ENCODE measurements around the gene CHST7. TPM values are rescaled to one million over a fixed set of nuclear protein-coding genes. Genes with fewer than 3 reads are reported as not detected.

CHST7 gene
- total and polyA plus RNA-seq, 2 experiments from 2014 or later, result 5.6 to 7.8 TPM

DNA sequence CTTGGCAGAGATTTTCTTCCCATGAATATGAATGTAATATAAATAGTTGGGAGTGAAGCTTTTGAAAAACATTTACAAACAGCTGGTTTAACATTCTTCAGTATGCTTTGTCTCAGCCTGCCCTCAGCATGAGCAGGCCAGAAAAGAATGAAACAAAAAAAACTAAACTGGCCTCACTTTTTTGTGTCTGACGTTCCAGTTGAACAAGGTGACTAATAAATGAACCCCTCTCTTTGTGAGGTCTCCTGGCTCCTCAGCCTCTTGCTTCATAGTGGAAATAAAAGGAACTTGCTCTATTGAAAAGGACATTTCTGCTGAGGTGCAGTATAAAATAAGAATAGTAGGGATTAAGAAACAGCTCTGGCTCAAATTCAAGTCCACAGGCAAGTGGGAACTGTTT lies 9.4 kb downstream of the CHST7 start:
- TF ChIP-seq EZH2 (IDR thresholded peaks at IDR 0.05; ENCODE audit: borderline replicate concordance) (no peak), EZH2phosphoT487 (IDR thresholded peaks at IDR 0.05; ENCODE audit: low read depth, severe bottlenecking, unreplicated experiment) (no peak)
- TF ChIP-seq, protein P1, sequence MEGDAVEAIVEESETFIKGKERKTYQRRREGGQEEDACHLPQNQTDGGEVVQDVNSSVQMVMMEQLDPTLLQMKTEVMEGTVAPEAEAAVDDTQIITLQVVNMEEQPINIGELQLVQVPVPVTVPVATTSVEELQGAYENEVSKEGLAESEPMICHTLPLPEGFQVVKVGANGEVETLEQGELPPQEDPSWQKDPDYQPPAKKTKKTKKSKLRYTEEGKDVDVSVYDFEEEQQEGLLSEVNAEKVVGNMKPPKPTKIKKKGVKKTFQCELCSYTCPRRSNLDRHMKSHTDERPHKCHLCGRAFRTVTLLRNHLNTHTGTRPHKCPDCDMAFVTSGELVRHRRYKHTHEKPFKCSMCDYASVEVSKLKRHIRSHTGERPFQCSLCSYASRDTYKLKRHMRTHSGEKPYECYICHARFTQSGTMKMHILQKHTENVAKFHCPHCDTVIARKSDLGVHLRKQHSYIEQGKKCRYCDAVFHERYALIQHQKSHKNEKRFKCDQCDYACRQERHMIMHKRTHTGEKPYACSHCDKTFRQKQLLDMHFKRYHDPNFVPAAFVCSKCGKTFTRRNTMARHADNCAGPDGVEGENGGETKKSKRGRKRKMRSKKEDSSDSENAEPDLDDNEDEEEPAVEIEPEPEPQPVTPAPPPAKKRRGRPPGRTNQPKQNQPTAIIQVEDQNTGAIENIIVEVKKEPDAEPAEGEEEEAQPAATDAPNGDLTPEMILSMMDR (IDR thresholded peaks at IDR 0.05; ENCODE audit: poor library complexity), result no peak
- no peak for DNase-seq (ENCODE audit: low spot score)
- H3K27me3 ChIP-seq, result no peaks in the 10 kb centered on the region
- no peaks in the 10 kb centered on the region for H3K9me3 ChIP-seq (ENCODE audit: low read depth)
- no peaks in the 10 kb centered on the region for H4K20me1 ChIP-seq (ENCODE audit: insufficient read depth, poor library complexity, severe bottlenecking)
- H3K79me2 ChIP-seq, result no peaks in the 10 kb centered on the region
- H3K4me2 ChIP-seq, result no peak overlapping the region
- H3K9me2 ChIP-seq (replicated peaks; ENCODE audit: insufficient read depth), result no peaks in the 10 kb centered on the region
- H3K4me3 ChIP-seq, result no peak overlapping the region
- H2AFZ ChIP-seq, result no peak overlapping the region
- WGBS (ENCODE audit: low lambda C conversion rate, missing lambda C conversion rate), result 41% methylated on average over 1 of the region's 1 CpG
- no peak overlapping the region for H3K27ac ChIP-seq
- H3K36me3 ChIP-seq (replicated peaks; ENCODE audit: insufficient read depth, low read depth), result no peaks in the 10 kb centered on the region
- no peaks in the 10 kb centered on the region for H3K4me1 ChIP-seq (ENCODE audit: insufficient read depth)

DNA sequence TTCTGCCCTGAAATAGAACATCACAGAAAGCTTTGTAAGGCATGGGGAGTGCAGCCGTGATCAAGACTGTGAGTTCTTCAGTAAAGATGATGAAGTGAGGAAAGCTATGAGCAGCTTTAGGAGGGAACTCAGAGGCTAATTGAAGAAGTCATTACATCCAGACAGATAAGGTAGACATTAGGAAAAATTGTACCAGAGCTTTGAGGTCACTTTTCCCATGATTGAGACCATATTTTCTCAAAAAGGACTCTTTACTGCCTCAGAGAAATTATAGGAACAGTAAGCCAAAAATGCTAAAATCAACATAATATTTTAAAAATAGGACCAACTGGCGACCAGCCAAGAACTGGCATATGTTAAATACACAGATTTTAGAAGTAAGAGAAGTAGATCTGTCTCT lies 11.2 kb downstream of the CHST7 start:
- no peak overlapping the region for H2AFZ ChIP-seq
- no peak overlapping the region for H3K27ac ChIP-seq
- no peak overlapping the region for H3K4me2 ChIP-seq
- no peaks in the 10 kb centered on the region for H3K27me3 ChIP-seq
- H3K4me3 ChIP-seq, result no peak overlapping the region
- no peaks in the 10 kb centered on the region for H4K20me1 ChIP-seq (ENCODE audit: insufficient read depth, poor library complexity, severe bottlenecking)
- DNase-seq (ENCODE audit: low spot score), result no peak
- H3K9me2 ChIP-seq (replicated peaks; ENCODE audit: insufficient read depth), result no peaks in the 10 kb centered on the region
- H3K9me3 ChIP-seq (ENCODE audit: low read depth), result no peaks in the 10 kb centered on the region
- H3K79me2 ChIP-seq, result no peaks in the 10 kb centered on the region
- TF ChIP-seq, protein P1 (IDR thresholded peaks at IDR 0.05; ENCODE audit: poor library complexity), result no peak
- TF ChIP-seq EZH2 (IDR thresholded peaks at IDR 0.05; ENCODE audit: borderline replicate concordance) (no peak), EZH2phosphoT487 (IDR thresholded peaks at IDR 0.05; ENCODE audit: low read depth, severe bottlenecking, unreplicated experiment) (no peak)
- WGBS (ENCODE audit: low lambda C conversion rate, missing lambda C conversion rate), result 68% methylated on average over 2 of the region's 2 CpGs
- no peaks in the 10 kb centered on the region for H3K4me1 ChIP-seq (ENCODE audit: insufficient read depth)
- H3K36me3 ChIP-seq (replicated peaks; ENCODE audit: insufficient read depth, low read depth), result no peaks in the 10 kb centered on the region

DNA sequence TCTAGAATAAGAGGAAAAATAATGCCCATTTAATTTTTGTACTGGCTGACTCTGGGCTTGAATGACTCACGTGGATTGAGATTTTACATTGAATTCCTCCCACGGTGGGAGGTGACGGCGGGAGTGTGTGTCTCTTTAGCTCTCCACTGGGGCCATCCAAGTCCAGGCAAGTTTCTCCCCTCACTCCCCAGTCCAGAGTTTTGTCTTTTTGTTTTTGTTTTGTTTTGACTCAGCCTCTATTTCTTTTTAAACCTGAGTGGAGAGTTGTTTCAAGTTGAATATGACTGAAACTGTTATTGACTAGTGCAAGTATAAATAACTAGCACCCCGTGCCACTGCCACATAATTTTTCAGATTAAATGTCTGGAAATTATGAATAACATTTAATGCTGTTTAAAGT lies 13.6 kb downstream of the CHST7 start:
- no peak for DNase-seq (ENCODE audit: low spot score)
- H3K4me2 ChIP-seq, result no peak overlapping the region
- no peak overlapping the region for H3K27ac ChIP-seq
- 68% methylated on average over 5 of the region's 5 CpGs for WGBS (ENCODE audit: low lambda C conversion rate, missing lambda C conversion rate)
- no peaks in the 10 kb centered on the region for H3K27me3 ChIP-seq
- no peaks in the 10 kb centered on the region for H3K79me2 ChIP-seq
- TF ChIP-seq EZH2phosphoT487 (IDR thresholded peaks at IDR 0.05; ENCODE audit: low read depth, severe bottlenecking, unreplicated experiment), result no peak
- no peak for TF ChIP-seq EZH2 (IDR thresholded peaks at IDR 0.05; ENCODE audit: borderline replicate concordance)
- TF ChIP-seq, protein P1 (IDR thresholded peaks at IDR 0.05; ENCODE audit: poor library complexity), result no peak
- no peak overlapping the region for H3K4me3 ChIP-seq
- H3K4me1 ChIP-seq (ENCODE audit: insufficient read depth), result no peaks in the 10 kb centered on the region
- no peaks in the 10 kb centered on the region for H3K9me2 ChIP-seq (replicated peaks; ENCODE audit: insufficient read depth)
- H2AFZ ChIP-seq, result no peak overlapping the region
- H3K36me3 ChIP-seq (replicated peaks; ENCODE audit: insufficient read depth, low read depth), result no peaks in the 10 kb centered on the region
- H4K20me1 ChIP-seq (ENCODE audit: insufficient read depth, poor library complexity, severe bottlenecking), result no peaks in the 10 kb centered on the region
- no peaks in the 10 kb centered on the region for H3K9me3 ChIP-seq (ENCODE audit: low read depth)

DNA sequence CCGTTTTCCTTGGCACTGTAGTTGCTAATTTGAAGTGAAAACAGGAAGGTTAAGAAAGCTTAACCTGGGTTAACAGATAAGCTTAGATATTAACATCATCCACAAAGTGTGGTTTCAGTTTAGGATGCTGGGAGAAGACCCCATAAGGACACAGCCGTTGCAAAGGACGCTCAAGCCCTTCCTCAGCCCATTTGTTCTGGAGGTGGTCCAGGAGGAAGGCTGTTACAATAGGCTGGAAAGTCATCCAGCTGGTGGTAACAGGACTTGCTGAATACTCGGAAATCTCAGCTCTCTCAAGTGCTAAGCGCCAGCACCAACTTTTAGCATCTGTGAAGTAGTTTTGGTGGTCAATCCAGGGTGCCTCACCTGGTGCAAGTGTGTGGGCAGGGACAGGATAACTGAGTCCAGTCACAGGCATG lies 14.2 kb downstream of the CHST7 start:
- H3K4me2 ChIP-seq, result no peak overlapping the region

More for the DNA sequence above, 14.2 kb downstream of the CHST7 start:
- no peaks in the 10 kb centered on the region for H3K9me3 ChIP-seq (ENCODE audit: low read depth)
- no peak for DNase-seq (ENCODE audit: low spot score)
- TF ChIP-seq EZH2phosphoT487 (IDR thresholded peaks at IDR 0.05; ENCODE audit: low read depth, severe bottlenecking, unreplicated experiment), result no peak
- TF ChIP-seq EZH2 (IDR thresholded peaks at IDR 0.05; ENCODE audit: borderline replicate concordance), result no peak
- TF ChIP-seq, protein P1 (IDR thresholded peaks at IDR 0.05; ENCODE audit: poor library complexity), result no peak
- H3K27ac ChIP-seq, result no peak overlapping the region
- H3K4me1 ChIP-seq (ENCODE audit: insufficient read depth), result no peaks in the 10 kb centered on the region
- H3K4me3 ChIP-seq, result no peak overlapping the region
- H3K9me2 ChIP-seq (replicated peaks; ENCODE audit: insufficient read depth), result no peaks in the 10 kb centered on the region
- no peaks in the 10 kb centered on the region for H3K36me3 ChIP-seq (replicated peaks; ENCODE audit: insufficient read depth, low read depth)
- no peak overlapping the region for H2AFZ ChIP-seq
- WGBS (ENCODE audit: low lambda C conversion rate, missing lambda C conversion rate), result 45% methylated on average over 5 of the region's 5 CpGs
- H3K79me2 ChIP-seq, result no peaks in the 10 kb centered on the region
- no peaks in the 10 kb centered on the region for H3K27me3 ChIP-seq
- no peaks in the 10 kb centered on the region for H4K20me1 ChIP-seq (ENCODE audit: insufficient read depth, poor library complexity, severe bottlenecking)

Data from hepatocyte (in vitro differentiated cells).